ENCODE results near the gene STK33. TPM values are rescaled to one million over a fixed set of nuclear protein-coding genes. Genes with fewer than 3 reads are reported as not detected.

The STK33 gene
- 1 to 10 TPM; 6.1 to 7.3 TPM for total RNA-seq
- long read RNA-seq, donor 1, partial matches to known transcripts = 0 of 5 reads
- long read RNA-seq, donor 1, other reads (novel, unspliced or antisense) = 5 of 5 reads
- long read RNA-seq, donor 2, partial matches to known transcripts = 2 of 8 reads
- long read RNA-seq, donor 2, other reads (novel, unspliced or antisense) = 6 of 8 reads

- intact Hi-C loops (cut with DNase I) = no loop called here
- no peak for DNase-seq (ENCODE audit: low spot score)
These were observed at the start of gene STK33 for GRCh38 chr11:8593935-8594909. Gene STK33, minus strand, starts transcription at chr11:8594228. Its CDS starts 119,323 bp downstream, at chr11:8474905.

DNA sequence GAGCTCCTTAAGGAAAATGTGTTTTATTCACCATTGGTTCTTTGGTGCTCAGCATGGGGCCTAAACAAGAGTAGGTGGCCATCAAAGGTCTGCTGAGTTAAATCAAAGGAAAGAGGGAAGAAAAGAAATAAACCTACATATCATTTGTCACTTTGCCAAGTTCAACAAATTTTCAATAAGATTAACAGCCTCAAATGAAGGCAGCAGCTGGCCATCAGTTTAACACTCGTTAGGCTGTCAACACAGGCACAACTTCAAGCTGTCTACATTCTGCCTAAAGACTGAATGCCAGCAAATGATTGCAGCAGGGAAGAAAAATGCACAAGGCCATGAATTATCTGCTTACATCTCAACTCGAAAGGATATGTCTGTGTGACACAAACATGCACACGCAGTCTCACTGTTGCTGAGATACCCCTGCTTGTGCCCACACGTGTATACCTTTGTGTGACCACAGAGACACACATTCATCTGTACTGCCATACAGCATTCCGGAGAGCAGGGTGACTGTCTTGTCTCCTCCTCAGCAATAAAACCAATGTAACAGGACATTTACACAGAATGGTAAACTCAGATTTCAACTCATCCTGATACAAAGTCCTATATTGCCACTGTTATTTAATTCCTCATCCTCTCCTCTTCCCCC is 48.3 kb upstream of the STK33 start:
- intact Hi-C loops (cut with DNase I) = no loop called here
- DNase-seq (ENCODE audit: low spot score) = no peak

GRCh38 chr11:8641332-8641731 is 47.3 kb upstream of the STK33 start:
- intact Hi-C loops (cut with DNase I) = no loop called here
- DNase-seq (ENCODE audit: low spot score) = no peak

DNA sequence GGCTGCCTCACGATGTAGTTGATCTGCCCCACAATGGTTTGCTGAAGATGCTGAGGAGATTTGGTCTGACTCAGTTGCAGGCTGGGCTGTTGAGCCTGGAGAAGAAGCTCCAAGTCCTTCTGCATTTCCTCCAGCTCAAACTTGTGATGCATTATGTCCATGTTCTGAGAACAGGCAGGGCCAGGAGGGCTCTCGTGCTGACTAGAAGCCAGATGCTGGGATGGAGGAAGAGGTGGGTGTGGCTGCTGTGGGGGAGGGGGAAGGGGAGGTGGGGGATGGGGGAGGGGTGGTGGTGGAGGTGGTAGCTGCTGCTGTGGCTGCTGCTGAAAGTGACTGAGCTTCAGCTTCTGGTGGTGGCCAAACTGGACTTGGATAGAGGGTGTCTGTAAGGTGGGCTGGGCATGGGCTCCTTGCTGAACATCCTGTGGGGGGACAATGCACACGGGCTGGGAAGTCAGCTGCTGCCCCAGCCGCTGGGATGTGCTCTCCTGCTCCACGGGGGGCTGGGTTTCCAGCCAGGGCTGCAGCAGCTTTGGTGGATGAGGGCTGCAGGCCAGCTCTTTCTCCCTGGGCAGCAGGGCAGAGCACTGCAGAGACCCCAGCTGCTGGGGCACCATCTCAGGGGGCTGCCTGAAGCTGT is 46.4 kb upstream of the STK33 start:
- DNase-seq (ENCODE audit: low spot score) = no peak
- intact Hi-C loops (cut with DNase I) = no loop called here

DNA sequence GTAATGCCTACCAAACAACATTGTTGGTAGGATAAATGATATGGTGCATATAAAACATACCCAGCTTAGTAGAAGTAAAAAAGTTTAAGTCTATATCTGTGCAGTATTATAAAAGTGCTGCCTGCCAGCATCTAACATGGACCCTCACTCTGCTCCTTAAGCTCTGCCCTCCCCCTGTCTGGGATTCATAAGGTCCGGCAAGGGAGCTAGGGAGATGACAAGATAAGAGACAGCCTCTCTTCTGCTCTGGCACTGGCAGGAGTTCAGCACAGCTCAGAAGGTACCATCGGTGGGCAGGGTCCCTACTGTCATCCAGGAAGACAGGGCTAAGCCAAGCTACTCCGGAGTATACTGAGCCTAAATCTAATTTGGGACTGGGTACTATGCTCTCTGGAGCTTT is 45.6 kb upstream of the STK33 start:
- intact Hi-C loops (cut with DNase I) = no loop called here
- no peak for DNase-seq (ENCODE audit: low spot score)

DNA sequence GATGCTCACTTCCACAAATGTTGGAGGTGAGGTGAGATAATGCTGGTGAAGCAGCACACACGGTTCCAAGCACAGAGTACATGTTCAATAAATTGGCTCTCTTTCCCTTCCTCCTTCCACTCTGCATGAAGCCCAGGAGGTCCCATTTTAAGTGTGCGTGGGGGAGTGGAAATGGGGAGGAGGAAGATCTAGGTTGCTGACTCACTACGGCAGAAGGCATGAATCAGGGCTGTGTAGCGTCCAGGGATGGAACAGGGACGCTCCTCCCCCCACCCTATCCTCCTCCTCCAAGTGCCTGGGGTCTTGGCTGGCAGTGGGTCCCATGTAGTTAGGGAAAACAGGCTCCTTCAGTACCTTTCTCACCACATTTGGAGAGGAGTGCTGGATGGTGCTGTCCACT is 44.3 kb upstream of the STK33 start:
- DNase-seq (ENCODE audit: low spot score) = no peak
- intact Hi-C loops (cut with DNase I) = no loop called here

DNA sequence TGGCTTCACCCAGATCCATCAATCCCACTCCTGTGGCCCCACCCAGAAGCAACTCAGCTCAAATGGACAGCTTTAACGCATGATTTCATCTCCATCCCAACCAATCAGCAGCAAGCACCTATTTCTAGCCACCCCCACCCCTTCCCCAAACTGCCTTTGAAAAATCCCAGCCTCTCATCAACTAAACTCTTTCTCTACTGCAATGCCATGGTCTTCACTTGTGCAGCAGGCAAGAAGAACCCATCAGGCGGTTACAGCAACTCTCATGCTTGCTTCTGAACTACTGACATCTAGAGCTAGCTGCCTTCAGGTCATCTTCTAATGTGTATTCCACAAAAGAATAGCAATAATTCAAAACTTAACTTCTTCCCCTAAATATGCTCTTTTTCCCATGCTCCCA is 42.1 kb upstream of the STK33 start:
- intact Hi-C loops (cut with DNase I) = no loop called here
- DNase-seq (ENCODE audit: low spot score) = no peak

GRCh38 chr11:8634498-8634897 is 40.5 kb upstream of the STK33 start:
- intact Hi-C loops (cut with DNase I) = no loop called here
- DNase-seq (ENCODE audit: low spot score) = no peak

DNA sequence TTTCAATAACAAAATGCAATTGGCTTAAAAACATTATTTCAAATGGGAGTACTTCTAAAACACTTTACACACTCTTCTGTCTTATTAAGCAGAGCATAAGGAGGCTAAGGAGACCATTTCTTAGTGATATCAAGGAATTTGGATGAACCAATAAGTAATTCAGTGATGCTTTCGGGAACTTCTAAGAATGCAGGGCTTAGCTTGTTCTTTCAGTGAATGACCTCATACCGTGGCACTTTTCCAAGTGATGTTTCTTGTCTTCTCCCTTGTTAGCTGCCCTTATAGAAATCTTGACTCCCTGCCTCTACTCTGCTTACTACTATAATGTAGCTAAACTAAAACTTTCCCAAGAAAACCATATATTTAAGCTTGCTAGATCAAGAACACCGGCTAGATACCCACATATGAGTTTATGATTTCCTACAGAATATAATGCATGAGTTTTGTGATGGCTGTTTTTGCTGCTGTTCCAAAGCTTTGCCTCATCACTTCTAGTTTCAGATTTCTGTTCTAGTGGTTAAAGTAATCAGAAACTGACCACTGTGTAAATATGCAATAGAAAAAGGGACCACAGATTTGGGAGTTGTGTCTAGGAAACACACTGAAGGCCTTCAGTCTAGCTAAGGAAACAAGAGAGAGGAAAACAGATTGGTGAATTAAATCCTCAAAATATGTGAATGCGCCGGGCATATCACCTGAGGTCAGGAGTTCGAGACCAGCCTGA is 37.5 kb upstream of the STK33 start:
- intact Hi-C loops (cut with DNase I) = no loop called here
- no peak for DNase-seq (ENCODE audit: low spot score)

DNA sequence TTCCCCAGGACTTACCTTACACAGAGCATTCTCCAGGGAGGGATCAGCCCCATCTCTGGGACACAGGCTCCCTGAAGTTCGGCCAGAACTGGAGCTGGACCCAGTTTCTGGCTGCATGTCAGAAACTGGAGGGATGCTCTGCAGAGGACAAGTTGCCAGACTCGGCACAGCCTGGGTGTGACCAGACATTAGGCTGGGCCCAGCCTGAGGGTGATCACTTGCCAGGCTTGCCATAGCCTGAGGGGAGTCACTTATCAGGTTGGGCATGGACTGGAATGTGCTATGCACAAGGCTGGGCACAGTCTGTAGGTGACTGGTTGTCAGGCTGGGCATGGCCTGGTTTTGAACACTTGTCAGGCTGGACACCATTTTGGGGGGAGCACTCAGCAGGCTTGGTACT is 30.7 kb upstream of the STK33 start:
- intact Hi-C loops (cut with DNase I) = no loop called here
- no peak for DNase-seq (ENCODE audit: low spot score)

GRCh38 chr11:8621147-8621546 is 27.1 kb upstream of the STK33 start:
- intact Hi-C loops (cut with DNase I) = no loop called here

GRCh38 chr11:8617063-8617462 is 23.0 kb upstream of the STK33 start:
- no peak for DNase-seq (ENCODE audit: low spot score)
- intact Hi-C loops (cut with DNase I) = no loop called here

More at GRCh38 chr11:8621147-8621546, 27.1 kb upstream of the STK33 start:
- no peak for DNase-seq (ENCODE audit: low spot score)

GRCh38 chr11:8615291-8616032 is 21.4 kb upstream of the STK33 start:
- DNase-seq (ENCODE audit: low spot score) = no peak
- intact Hi-C loops (cut with DNase I) = no loop called here

DNA sequence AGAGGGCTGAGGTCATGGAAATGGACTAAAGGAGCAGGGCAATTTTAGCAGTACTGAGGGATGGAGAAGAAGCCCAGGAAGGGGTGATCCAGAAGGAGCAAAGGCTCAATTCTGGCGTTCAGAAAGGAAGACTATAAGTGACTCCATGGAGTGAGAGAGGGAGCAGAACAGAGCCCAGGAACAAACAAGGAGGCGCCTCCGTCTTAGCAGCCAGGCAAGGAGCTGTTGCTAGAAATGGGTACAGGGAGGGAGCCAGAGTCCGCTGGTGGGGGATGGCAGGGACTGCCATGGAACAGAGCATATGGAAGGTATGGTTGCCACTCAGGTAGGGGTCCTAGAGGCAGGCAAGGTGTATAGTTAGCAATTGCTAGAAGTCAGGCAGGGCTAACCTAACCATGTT is 20.5 kb upstream of the STK33 start:
- intact Hi-C loops (cut with DNase I) = no loop called here
- no peak for DNase-seq (ENCODE audit: low spot score)

- intact Hi-C loops (cut with DNase I) = no loop called here
- no peak for DNase-seq (ENCODE audit: low spot score)
These were observed 19.0 kb upstream of the STK33 start for GRCh38 chr11:8613036-8613435.

DNA sequence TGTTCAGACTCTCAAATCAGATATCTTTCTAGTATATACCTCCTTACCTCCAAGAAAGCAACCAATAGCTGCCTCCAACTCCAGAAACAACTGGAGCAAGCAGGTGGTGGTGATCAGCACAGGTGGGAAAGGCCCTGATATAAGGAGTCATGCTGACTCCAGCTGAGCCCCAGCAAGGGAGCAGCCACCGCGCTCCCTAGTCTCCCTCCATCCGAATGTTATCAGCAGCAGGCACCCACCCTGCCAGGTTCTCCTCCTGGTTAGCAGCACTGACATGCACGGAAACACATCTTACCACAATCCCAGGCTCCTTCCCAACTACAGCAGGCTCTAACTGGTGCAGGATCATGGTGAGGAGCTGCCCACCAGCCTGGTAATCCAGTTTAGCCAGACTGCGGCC is 18.5 kb upstream of the STK33 start:
- DNase-seq (ENCODE audit: low spot score) = no peak
- intact Hi-C loops (cut with DNase I) = no loop called here

GRCh38 chr11:8610532-8611116 is 16.6 kb upstream of the STK33 start:
- intact Hi-C loops (cut with DNase I) = no loop called here
- DNase-seq (ENCODE audit: low spot score) = no peak

GRCh38 chr11:8608652-8609051 is 14.6 kb upstream of the STK33 start:
- intact Hi-C loops (cut with DNase I) = no loop called here
- no peak for DNase-seq (ENCODE audit: low spot score)

All from posterior vena cava (tissue), 2 donors.